Lower leg skin (tissue), 3 donors: ENCODE data around the gene MX2.

Experiments
- POLR2A ChIP-seq, 2 donors: fragments of 450-650 bp; IDR thresholded peaks; one replicate each; pipeline ENCODE4 v1.6.1; 2016 to 2017; ENCODE audit warnings: antibody characterized with exemption in 2 of 2, mild to moderate bottlenecking in 1 of 2, moderate library complexity in 1 of 2
- TF ChIP-seq, protein P1 (sequence below), 3 donors: fragments of 450-650 bp; IDR thresholded peaks; one replicate each; pipeline ENCODE4 v1.5.1; 2016; ENCODE audit warnings: antibody characterized with exemption in 3 of 3, mild to moderate bottlenecking in 3 of 3, moderate library complexity in 2 of 3

- no peak for TF ChIP-seq POLR2A (IDR thresholded peaks at IDR 0.05)
- TF ChIP-seq, protein P1, sequence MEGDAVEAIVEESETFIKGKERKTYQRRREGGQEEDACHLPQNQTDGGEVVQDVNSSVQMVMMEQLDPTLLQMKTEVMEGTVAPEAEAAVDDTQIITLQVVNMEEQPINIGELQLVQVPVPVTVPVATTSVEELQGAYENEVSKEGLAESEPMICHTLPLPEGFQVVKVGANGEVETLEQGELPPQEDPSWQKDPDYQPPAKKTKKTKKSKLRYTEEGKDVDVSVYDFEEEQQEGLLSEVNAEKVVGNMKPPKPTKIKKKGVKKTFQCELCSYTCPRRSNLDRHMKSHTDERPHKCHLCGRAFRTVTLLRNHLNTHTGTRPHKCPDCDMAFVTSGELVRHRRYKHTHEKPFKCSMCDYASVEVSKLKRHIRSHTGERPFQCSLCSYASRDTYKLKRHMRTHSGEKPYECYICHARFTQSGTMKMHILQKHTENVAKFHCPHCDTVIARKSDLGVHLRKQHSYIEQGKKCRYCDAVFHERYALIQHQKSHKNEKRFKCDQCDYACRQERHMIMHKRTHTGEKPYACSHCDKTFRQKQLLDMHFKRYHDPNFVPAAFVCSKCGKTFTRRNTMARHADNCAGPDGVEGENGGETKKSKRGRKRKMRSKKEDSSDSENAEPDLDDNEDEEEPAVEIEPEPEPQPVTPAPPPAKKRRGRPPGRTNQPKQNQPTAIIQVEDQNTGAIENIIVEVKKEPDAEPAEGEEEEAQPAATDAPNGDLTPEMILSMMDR (IDR thresholded peaks at IDR 0.05), result no peak
Observed at GRCh38 chr21:41443562-41443961, 81.7 kb downstream of the MX2 start.
